DMS79 treated with DMSO at 0.1 percent for 48 hours (cell line): ENCODE results near the gene ADSL.
A peak's percentile ranks its signal among the peaks of the same experiment; 100 is the strongest.

Source experiments
- DNase-seq: peaks from one replicate; lab custom pipeline; 2025; lab: John Stamatoyannopoulos, UW

ADSL gene

GRCh38 chr22:40418366-40419201 lies 72.3 kb downstream of the ADSL start:
- DNase-seq: no peak

GRCh38 chr22:40419718-40420117 lies 73.4 kb downstream of the ADSL start:
- DNase-seq: no peak

- no peak for DNase-seq
Measured at GRCh38 chr22:40420341-40421081, 74.2 kb downstream of the ADSL start.

GRCh38 chr22:40421082-40421350 lies 74.7 kb downstream of the ADSL start:
- no peak for DNase-seq

- DNase-seq: no peak
Measured at GRCh38 chr22:40421941-40422340, 75.6 kb downstream of the ADSL start.

GRCh38 chr22:40422558-40423309 lies 76.4 kb downstream of the ADSL start:
- DNase-seq: no peak

GRCh38 chr22:40423310-40423688 lies 77.0 kb downstream of the ADSL start:
- DNase-seq: no peak

GRCh38 chr22:40423882-40424640 lies 77.8 kb downstream of the ADSL start:
- no peak for DNase-seq

- no peak for DNase-seq
Measured at GRCh38 chr22:40425082-40425481, 78.8 kb downstream of the ADSL start.

- no peak for DNase-seq
Measured at GRCh38 chr22:40426594-40427333, 80.5 kb downstream of the ADSL start.

GRCh38 chr22:40428796-40429195 lies 82.5 kb downstream of the ADSL start:
- DNase-seq: no peak

- DNase-seq: no peak
Measured at GRCh38 chr22:40429481-40429880, 83.2 kb downstream of the ADSL start.

GRCh38 chr22:40430991-40431390 lies 84.7 kb downstream of the ADSL start:
- DNase-seq: no peak

- DNase-seq: no peak
Measured at GRCh38 chr22:40432157-40432556, 85.9 kb downstream of the ADSL start.

GRCh38 chr22:40432625-40433024 lies 86.3 kb downstream of the ADSL start:
- no peak for DNase-seq

GRCh38 chr22:40433416-40434090 lies 87.3 kb downstream of the ADSL start:
- no peak for DNase-seq

GRCh38 chr22:40434106-40434505 lies 87.8 kb downstream of the ADSL start:
- DNase-seq: no peak

GRCh38 chr22:40434745-40435144 lies 88.4 kb downstream of the ADSL start:
- no peak for DNase-seq

- DNase-seq: peak; percentile 12
Measured at GRCh38 chr22:40436505-40437431, 90.5 kb downstream of the ADSL start.
